Keratinocyte (primary cell): Measurements from ENCODE around the gene SLCO3A1. TPM values are rescaled to one million over a fixed set of nuclear protein-coding genes. Genes with fewer than 3 reads are reported as not detected.

ENCODE experiments used
- DNase-seq: peaks from one replicate; pipeline ENCODE4 v3.0.0-alpha.2; 2011; ENCODE audit warnings: low read depth, missing footprints, low spot score
- FAIRE-seq: peaks from 2 replicates; lab custom pipeline; 2011; peaks lifted over from hg19 to GRCh38; lab: Jason Lieb, UNC
- H2AFZ ChIP-seq: 2 replicates; pipeline ENCODE4 v1.6.0; 2012; ENCODE audit warnings: low read length, control low read depth, inconsistent platforms; ENCODE audit not compliant: control insufficient read depth
- H3K27ac ChIP-seq: 2 replicates; pipeline ENCODE4 v1.5.1; 2011; ENCODE audit warnings: low read length; ENCODE audit not compliant: control insufficient read depth, insufficient read depth
- H3K27me3 ChIP-seq: 3 replicates; pipeline ENCODE4 v1.6.0; 2011; ENCODE audit warnings: low read length; ENCODE audit not compliant: control insufficient read depth, insufficient read depth; ENCODE audit errors: extremely low read depth
- H3K36me3 ChIP-seq, 2 experiments: 2 replicates in 1 of 2; 3 replicates in 1 of 2; pipeline ENCODE4 v1.5.1; 2011; ENCODE audit warnings: low read length in 2 of 2, mild to moderate bottlenecking in 1 of 2; ENCODE audit not compliant: control insufficient read depth in 2 of 2, insufficient read depth in 2 of 2; ENCODE audit errors: extremely low read depth in 1 of 2
- H3K4me1 ChIP-seq: 3 replicates; pipeline ENCODE4 v1.5.1; 2011; ENCODE audit warnings: low read length; ENCODE audit not compliant: control insufficient read depth, insufficient read depth; ENCODE audit errors: extremely low read depth
- H3K4me2 ChIP-seq: 3 replicates; pipeline ENCODE4 v1.6.0; 2011; ENCODE audit warnings: low read depth, low read length; ENCODE audit not compliant: control insufficient read depth, insufficient read depth; ENCODE audit errors: extremely low read depth
- H3K4me3 ChIP-seq, 3 experiments: fragments of 200-600 bp in 1 of 3; sonication (generic) in 1 of 3; 2 replicates in 2 of 3; 3 replicates in 1 of 3; pipeline ENCODE4 v1.5.1; 2011 to 2016; ENCODE audit warnings: low read length in 3 of 3, mild to moderate bottlenecking in 3 of 3, control low read depth in 2 of 3, inconsistent platforms in 1 of 3, low read depth in 1 of 3, mixed read lengths in 1 of 3, mixed run types in 1 of 3, moderate library complexity in 1 of 3; ENCODE audit not compliant: control insufficient read depth in 2 of 3, insufficient read depth in 2 of 3; ENCODE audit errors: extremely low read depth in 1 of 3
- H3K79me2 ChIP-seq: 2 replicates; pipeline ENCODE4 v1.6.0; 2012; ENCODE audit warnings: low read length; ENCODE audit not compliant: control insufficient read depth, insufficient read depth
- H3K9ac ChIP-seq: 3 replicates; pipeline ENCODE4 v1.6.0; 2011; ENCODE audit warnings: low read length; ENCODE audit not compliant: control insufficient read depth, insufficient read depth; ENCODE audit errors: extremely low read depth
- H3K9me1 ChIP-seq: 3 replicates; pipeline ENCODE4 v1.6.0; 2011; ENCODE audit warnings: low read length; ENCODE audit not compliant: control insufficient read depth, insufficient read depth; ENCODE audit errors: extremely low read depth
- H3K9me3 ChIP-seq: 2 replicates; pipeline ENCODE4 v1.5.1; 2012; ENCODE audit warnings: low read depth, low read length; ENCODE audit not compliant: control insufficient read depth
- H4K20me1 ChIP-seq: 3 replicates; pipeline ENCODE4 v1.6.0; 2011; ENCODE audit warnings: low read length; ENCODE audit not compliant: control insufficient read depth, insufficient read depth; ENCODE audit errors: extremely low read depth
- CTCF ChIP-seq, 3 experiments: IDR thresholded peaks in 1 of 3; conservative IDR thresholded peaks in 1 of 3; optimal IDR thresholded peaks in 1 of 3; 2 replicates in 2 of 3; 3 replicates in 1 of 3; pipeline versions ENCODE3 to v1.5.1; 2011; ENCODE audit warnings: low read length in 3 of 3, mild to moderate bottlenecking in 3 of 3, moderate library complexity in 2 of 3, control low read depth in 1 of 3, inconsistent platforms in 1 of 3; ENCODE audit not compliant: insufficient read depth in 2 of 3; ENCODE audit errors: extremely low read depth in 1 of 3
- EZH2 ChIP-seq: IDR thresholded peaks from one replicate; pipeline ENCODE4 v1.6.1; 2012; ENCODE audit warnings: inconsistent platforms, mild to moderate bottlenecking, low read length, moderate library complexity
- dilution Hi-C: fragments of 300-500 bp; cut with MboI; formaldehyde crosslinking; loops from one replicate; pipeline ENCODE4 v1.7.0; 2020; ENCODE audit warnings: low sequenced_read_pairs; ENCODE audit not compliant: extremely low pct_ligation_motif_present
- polyA plus RNA-seq, 5 experiments: library from polyadenylated mRNA; depleted of rRNA in 3 of 5; stranded (reverse) in 3 of 5; stranded (forward) in 1 of 5; unstranded in 1 of 5; fragments of >200 nt; gene quantifications; 1 replicate in 1 of 5; 2 replicates in 3 of 5; 3 replicates in 1 of 5; pipeline versions ENCODE4 v1.2.1 to v1.2.3, GENCODE V29; 2011 to 2012; ENCODE audit warnings: missing spikeins in 2 of 5, low read depth in 1 of 5, low replicate concordance in 1 of 5

SLCO3A1 gene
- polyA plus RNA-seq, 1 donor (not counting 4 experiments of a cell fraction or from before 2014, with no cell fraction given), result 21.3 TPM

GRCh38 chr15:91952216-91952615, 98.7 kb downstream of the SLCO3A1 start:
- no peaks in the 10 kb centered on the region for H3K36me3 ChIP-seq
- peak; percentile 49 for FAIRE-seq
- peak overlapping the region; percentile 42 for H3K4me2 ChIP-seq
- no peak for DNase-seq
- peak overlapping the region; percentile 34 for H3K9ac ChIP-seq
- peak overlapping the region; percentile 97 for H3K27ac ChIP-seq
- no peak for TF ChIP-seq CTCF (optimal IDR thresholded peaks at IDR 0.05 in 1 of 3, IDR thresholded peaks at IDR 0.05 in 1 of 3, conservative IDR thresholded peaks at IDR 0.05 in 1 of 3; ENCODE audit: extremely low read depth in 1 of 3, insufficient read depth in 2 of 3, low read length in 3 of 3)
- no peak for TF ChIP-seq EZH2
- no peaks in the 10 kb centered on the region for H3K27me3 ChIP-seq
- H2AFZ ChIP-seq, result no peak overlapping the region
- no peaks in the 10 kb centered on the region for H3K9me1 ChIP-seq
- peaks cover 44% of the 10 kb centered on the region for H3K79me2 ChIP-seq
- dilution Hi-C loops, result no loop called here
- no peak overlapping the region for H3K4me3 ChIP-seq
- peaks cover 90% of the 10 kb centered on the region for H3K4me1 ChIP-seq
- H3K9me3 ChIP-seq, result no peaks in the 10 kb centered on the region
- H4K20me1 ChIP-seq, result no peaks in the 10 kb centered on the region

DNA sequence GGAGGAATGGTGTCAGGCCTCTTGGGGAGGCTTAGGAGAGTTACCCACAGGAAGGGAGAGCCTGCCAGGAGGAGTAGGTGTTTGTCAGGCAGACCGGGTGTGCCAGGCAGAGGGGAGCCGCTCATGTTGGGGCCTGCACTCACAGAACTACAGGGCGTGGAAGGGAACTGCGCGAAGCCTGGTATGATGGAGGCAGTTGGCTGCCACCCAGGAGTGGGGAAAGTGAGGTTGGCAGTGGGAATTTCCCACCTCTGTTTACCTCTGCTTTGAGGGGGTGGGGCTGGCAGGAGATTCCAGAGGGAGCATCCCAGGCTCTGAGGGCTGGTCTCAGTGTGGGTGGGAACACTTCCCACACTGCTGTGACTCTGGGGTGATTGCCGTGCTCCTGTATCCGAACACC, 99.9 kb downstream of the SLCO3A1 start:
- H3K9me1 ChIP-seq, result no peaks in the 10 kb centered on the region
- FAIRE-seq, result peak; percentile 99
- H3K4me2 ChIP-seq, result peak overlapping the region; percentile 42
- peak; percentile 92 for DNase-seq
- no peak overlapping the region for H2AFZ ChIP-seq
- no peak overlapping the region for H3K4me3 ChIP-seq
- H3K27me3 ChIP-seq, result no peaks in the 10 kb centered on the region
- dilution Hi-C loops, result no loop called here
- peaks cover 53% of the 10 kb centered on the region for H3K79me2 ChIP-seq
- no peaks in the 10 kb centered on the region for H3K9me3 ChIP-seq
- TF ChIP-seq EZH2 (no peak), CTCF (optimal IDR thresholded peaks at IDR 0.05 in 1 of 3, IDR thresholded peaks at IDR 0.05 in 1 of 3, conservative IDR thresholded peaks at IDR 0.05 in 1 of 3; ENCODE audit: extremely low read depth in 1 of 3, insufficient read depth in 2 of 3, low read length in 3 of 3) (no peak)
- H3K4me1 ChIP-seq, result peaks cover 81% of the 10 kb centered on the region
- no peaks in the 10 kb centered on the region for H3K36me3 ChIP-seq
- peak overlapping the region; percentile 97 for H3K27ac ChIP-seq
- no peaks in the 10 kb centered on the region for H4K20me1 ChIP-seq
- H3K9ac ChIP-seq, result peak overlapping the region; percentile 67
